Suprapubic skin (tissue), 4 donors: Measurements from ENCODE around the gene TGM1. TPM values are rescaled to one million over a fixed set of nuclear protein-coding genes. Genes with fewer than 3 reads are reported as not detected.
A peak's percentile ranks its signal among the peaks of the same experiment; 100 is the strongest.

ENCODE experiments used
- DNase-seq, 2 donors: peaks; one replicate each; pipeline ENCODE4 v3.0.0-alpha.2; 2019; ENCODE audit warnings: low spot score in 2 of 2
- H3K27ac ChIP-seq: fragments of 200-600 bp; sonication (generic); one replicate; pipeline ENCODE4 v1.5.1; 2019
- H3K27me3 ChIP-seq: fragments of 200-600 bp; sonication (generic); one replicate; pipeline ENCODE4 v1.5.1; 2019
- H3K36me3 ChIP-seq: fragments of 200-600 bp; sonication (generic); one replicate; pipeline ENCODE4 v1.5.1; 2019
- H3K4me1 ChIP-seq: fragments of 200-600 bp; sonication (generic); one replicate; pipeline ENCODE4 v1.5.1; 2019
- H3K4me3 ChIP-seq: fragments of 200-600 bp; sonication (generic); one replicate; pipeline ENCODE4 v1.5.1; 2019; ENCODE audit warnings: mild to moderate bottlenecking
- H3K9me3 ChIP-seq: fragments of 200-600 bp; sonication (generic); one replicate; pipeline ENCODE4 v1.5.1; 2019
- EP300 ChIP-seq: sonication (generic); formaldehyde crosslinking; IDR thresholded peaks from one replicate; pipeline ENCODE4 v1.6.1; 2017; ENCODE audit warnings: antibody characterized with exemption
- POLR2A ChIP-seq, 2 donors: fragments of 450-650 bp; IDR thresholded peaks; one replicate each; pipeline ENCODE4 v1.6.1; 2017; ENCODE audit warnings: antibody characterized with exemption in 2 of 2, mild to moderate bottlenecking in 2 of 2, moderate library complexity in 2 of 2
- POLR2AphosphoS5 ChIP-seq, 3 donors: sonication (generic); formaldehyde crosslinking; IDR thresholded peaks; one replicate each; pipeline ENCODE4 v1.6.1; 2017; ENCODE audit warnings: antibody characterized with exemption in 3 of 3
- WGBS: methylation state at CpG from one replicate; pipeline ENCODE4 v1.1.5; 2018; 5-methylcytosine and 5-hydroxymethylcytosine counted together
- total RNA-seq, 4 donors: library from RNA; depleted of rRNA; stranded (reverse); fragments of >200 nt; gene quantifications; one replicate each; pipeline ENCODE4 v1.1.0, GENCODE V29; 2016
- TF ChIP-seq, protein P1 (sequence below), 2 donors: fragments of 200-600 bp in 1 of 2; fragments of 450-650 bp in 1 of 2; sonication (generic) in 1 of 2; IDR thresholded peaks; one replicate each; pipeline ENCODE4 v1.5.1; 2016 to 2019; ENCODE audit warnings: antibody characterized with exemption in 2 of 2, mild to moderate bottlenecking in 1 of 2, moderate library complexity in 1 of 2

TGM1 gene
- total RNA-seq, 4 donors from 2014 or later = 127 to 144 (median 130) TPM

DNA sequence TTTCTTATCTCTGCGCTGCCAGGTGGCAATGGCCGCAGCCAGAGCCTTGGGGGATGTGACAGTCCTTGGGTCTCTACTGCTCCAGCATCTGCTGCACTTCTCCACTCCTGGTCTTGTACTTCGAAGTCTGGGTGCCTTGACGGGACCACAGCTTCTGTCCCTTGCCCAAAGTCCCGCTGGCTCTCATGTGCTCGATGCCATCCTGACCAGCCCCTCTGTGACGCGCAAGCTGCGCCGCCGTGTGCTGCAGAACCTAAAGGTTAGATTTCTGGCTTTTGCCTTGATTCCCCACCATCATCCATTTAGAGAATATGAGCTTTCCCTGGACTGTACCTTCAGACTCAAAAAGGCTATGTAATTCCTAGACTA, 41.0 kb upstream of the TGM1 start:
- Histone ChIP-seq H3K36me3 (peaks cover 64% of the 10 kb centered on the region), H3K4me3 (no peak overlapping the region), H3K4me1 (peaks cover 34% of the 10 kb centered on the region), H3K27me3 (no peaks in the 10 kb centered on the region), H3K9me3 (no peaks in the 10 kb centered on the region), H3K27ac (no peak overlapping the region)
- 94% methylated on average over 10 of the region's 11 CpGs for WGBS
- DNase-seq = no peak
- no peak for TF ChIP-seq POLR2A (IDR thresholded peaks at IDR 0.05)
- TF ChIP-seq, protein P1, sequence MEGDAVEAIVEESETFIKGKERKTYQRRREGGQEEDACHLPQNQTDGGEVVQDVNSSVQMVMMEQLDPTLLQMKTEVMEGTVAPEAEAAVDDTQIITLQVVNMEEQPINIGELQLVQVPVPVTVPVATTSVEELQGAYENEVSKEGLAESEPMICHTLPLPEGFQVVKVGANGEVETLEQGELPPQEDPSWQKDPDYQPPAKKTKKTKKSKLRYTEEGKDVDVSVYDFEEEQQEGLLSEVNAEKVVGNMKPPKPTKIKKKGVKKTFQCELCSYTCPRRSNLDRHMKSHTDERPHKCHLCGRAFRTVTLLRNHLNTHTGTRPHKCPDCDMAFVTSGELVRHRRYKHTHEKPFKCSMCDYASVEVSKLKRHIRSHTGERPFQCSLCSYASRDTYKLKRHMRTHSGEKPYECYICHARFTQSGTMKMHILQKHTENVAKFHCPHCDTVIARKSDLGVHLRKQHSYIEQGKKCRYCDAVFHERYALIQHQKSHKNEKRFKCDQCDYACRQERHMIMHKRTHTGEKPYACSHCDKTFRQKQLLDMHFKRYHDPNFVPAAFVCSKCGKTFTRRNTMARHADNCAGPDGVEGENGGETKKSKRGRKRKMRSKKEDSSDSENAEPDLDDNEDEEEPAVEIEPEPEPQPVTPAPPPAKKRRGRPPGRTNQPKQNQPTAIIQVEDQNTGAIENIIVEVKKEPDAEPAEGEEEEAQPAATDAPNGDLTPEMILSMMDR (IDR thresholded peaks at IDR 0.05) = no peak
- TF ChIP-seq POLR2AphosphoS5 (IDR thresholded peaks at IDR 0.05) = no peak
- no peak for TF ChIP-seq EP300

DNA sequence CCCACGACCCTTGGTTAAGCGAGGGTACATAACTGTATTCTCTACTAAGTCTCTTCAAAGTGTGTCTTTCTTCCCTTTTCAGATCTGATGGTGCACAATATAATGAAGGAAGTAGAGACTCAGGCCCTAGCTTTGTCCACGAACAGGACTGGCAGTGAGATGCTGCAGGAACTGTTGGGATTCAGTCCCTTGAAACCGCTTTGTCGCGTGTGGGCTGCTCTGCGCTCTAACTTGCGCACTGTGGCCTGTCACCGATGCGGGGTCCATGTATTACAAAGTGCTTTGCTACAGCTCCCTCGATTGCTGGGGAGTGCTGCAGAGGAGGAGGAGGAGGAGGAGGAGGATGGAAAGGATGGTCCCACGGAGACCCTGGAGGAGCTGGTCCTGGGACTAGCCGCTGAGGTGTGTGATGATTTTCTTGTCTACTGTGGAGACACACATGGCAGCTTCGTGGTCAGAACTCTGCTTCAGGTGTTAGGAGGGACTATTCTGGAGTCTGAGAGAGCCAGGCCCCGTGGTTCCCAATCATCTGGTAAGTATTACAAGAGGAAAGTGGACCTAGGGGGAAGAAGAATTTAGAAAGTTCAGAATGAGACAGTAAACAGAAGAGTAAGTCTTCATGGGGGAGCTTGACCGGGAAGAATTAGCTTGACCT, 37.5 kb upstream of the TGM1 start:
- Histone ChIP-seq H3K27me3 (no peaks in the 10 kb centered on the region), H3K4me1 (peaks cover 44% of the 10 kb centered on the region), H3K27ac (peak overlapping the region; percentile 88), H3K9me3 (no peaks in the 10 kb centered on the region), H3K4me3 (peak overlapping the region; percentile 87), H3K36me3 (peaks cover 55% of the 10 kb centered on the region)
- DNase-seq = no peak
- WGBS = 32% methylated on average over 16 of the region's 16 CpGs
- TF ChIP-seq EP300 = no peak
- no peak for TF ChIP-seq POLR2A (IDR thresholded peaks at IDR 0.05)
- TF ChIP-seq, protein P1 (IDR thresholded peaks at IDR 0.05) = no peak
- TF ChIP-seq POLR2AphosphoS5 (IDR thresholded peaks at IDR 0.05) = no peak

DNA sequence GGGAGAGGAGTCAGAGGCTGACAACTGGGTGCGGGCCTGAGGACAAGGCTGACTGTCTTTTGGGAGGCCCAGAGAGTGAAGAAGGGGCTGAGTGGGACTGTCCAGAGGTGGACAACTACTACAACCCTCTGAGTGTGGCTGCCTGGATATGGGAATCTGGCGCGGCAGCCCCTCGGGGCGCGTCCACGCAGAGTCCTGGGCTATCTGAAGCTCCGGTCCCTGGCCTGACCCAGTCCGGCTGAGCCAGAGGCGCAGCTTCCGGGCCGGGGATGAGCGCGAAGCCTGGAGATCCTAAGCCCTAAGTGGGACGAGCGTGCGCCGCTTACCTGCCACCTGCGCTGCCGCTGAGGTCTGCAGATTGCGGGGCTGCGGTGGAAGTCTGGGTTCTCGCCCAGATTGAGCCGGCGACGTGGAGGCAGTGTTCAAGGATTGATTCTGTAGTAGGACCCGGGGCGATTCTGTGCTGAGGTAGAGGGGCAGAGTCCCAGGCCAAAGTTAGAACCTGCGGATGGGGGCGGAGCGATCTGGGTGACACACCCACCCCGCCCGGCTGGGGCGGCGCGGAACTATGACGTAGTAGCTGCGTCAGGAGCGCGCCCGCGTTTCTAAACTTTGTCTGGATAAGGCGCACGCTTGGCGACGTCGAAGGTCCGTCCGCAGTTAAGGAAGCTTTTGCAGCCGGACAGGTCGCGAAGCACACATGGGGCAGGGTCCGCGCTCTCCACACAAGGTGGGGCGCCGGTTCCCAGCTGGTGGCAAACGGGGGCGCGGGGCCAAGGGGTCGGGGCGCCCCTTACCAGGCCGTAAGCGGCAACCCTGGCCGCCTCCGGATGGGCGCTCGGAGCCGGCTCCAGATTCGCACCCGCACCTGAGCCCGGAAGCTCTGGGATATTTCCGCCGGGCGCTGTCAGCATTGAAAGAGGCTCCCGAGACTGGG, 36.5 kb upstream of the TGM1 start, which contains the start of the genes DHRS1 and NOP9:
Gene DHRS1 (minus strand): TSS at position 526 of the 937 bp plus-strand sequence. CDS start 674 bp downstream, outside the sequence.
Gene NOP9 (plus strand): TSS at position 596 of the 937 bp plus-strand sequence. CDS start 105 bp downstream, at position 701.
- Histone ChIP-seq H3K27me3 (no peaks in the 10 kb centered on the region), H3K4me1 (peaks cover 44% of the 10 kb centered on the region), H3K36me3 (peaks cover 53% of the 10 kb centered on the region), H3K27ac (peak within 1 kb of the TSS; percentile 88), H3K4me3 (peak within 1 kb of the TSS; percentile 87), H3K9me3 (no peaks in the 10 kb centered on the region)
- TF ChIP-seq POLR2A (IDR thresholded peaks at IDR 0.05) (peak in 1 of 2 donors; percentile 46), POLR2AphosphoS5 (IDR thresholded peaks at IDR 0.05) (peak; percentile 48 to 92 (median 83))
- TF ChIP-seq, protein P1 (IDR thresholded peaks at IDR 0.05) = no peak
- WGBS = under 1% methylated on average over 21 of the region's 75 CpGs
- peak; percentile 96 for DNase-seq

DNA sequence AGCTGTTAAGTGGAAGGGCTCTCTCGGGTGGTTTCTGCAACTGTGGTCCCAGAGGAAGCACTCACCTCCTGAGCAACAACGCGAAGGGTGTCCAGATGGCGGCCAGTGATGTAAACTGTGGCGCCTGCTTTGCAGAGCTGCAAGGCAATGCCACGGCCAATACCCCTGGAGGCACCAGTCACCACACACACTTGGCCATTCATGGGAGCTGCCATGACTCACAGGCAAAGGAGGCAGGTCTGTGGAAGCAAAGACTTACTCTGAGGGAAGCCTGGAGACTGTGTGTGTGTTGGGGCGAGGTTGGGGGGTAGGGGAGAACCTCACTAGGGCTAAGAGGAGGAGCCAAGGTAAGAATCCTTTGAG, 35.9 kb upstream of the TGM1 start:
- no peak for DNase-seq

More for the DNA sequence above, 35.9 kb upstream of the TGM1 start:
- Histone ChIP-seq H3K27ac (peak overlapping the region; percentile 88), H3K27me3 (no peaks in the 10 kb centered on the region), H3K9me3 (no peaks in the 10 kb centered on the region), H3K4me3 (peak overlapping the region; percentile 87), H3K4me1 (peaks cover 44% of the 10 kb centered on the region), H3K36me3 (peaks cover 47% of the 10 kb centered on the region)
- WGBS = 34% methylated on average over 7 of the region's 7 CpGs
- TF ChIP-seq EP300 (no peak), POLR2A (IDR thresholded peaks at IDR 0.05) (no peak), POLR2AphosphoS5 (IDR thresholded peaks at IDR 0.05) (no peak)
- TF ChIP-seq, protein P1 (IDR thresholded peaks at IDR 0.05) = no peak
